Astrocyte (in vitro differentiated cells and primary cell): ENCODE measurements around the gene SLIT3. TPM values are rescaled to one million over a fixed set of nuclear protein-coding genes. Genes with fewer than 3 reads are reported as not detected.

Source experiments
- DNase-seq: peaks from one replicate; pipeline ENCODE4 v3.0.0-alpha.2; 2010; ENCODE audit warnings: low read depth
- FAIRE-seq: peaks from 2 replicates; lab custom pipeline; 2011; peaks lifted over from hg19 to GRCh38; lab: Jason Lieb, UNC
- H2AFZ ChIP-seq: 2 replicates; pipeline ENCODE4 v1.6.0; 2012; ENCODE audit warnings: low read depth, low read length, inconsistent platforms
- H3K27ac ChIP-seq: 2 replicates; pipeline ENCODE4 v1.5.1; 2011; ENCODE audit warnings: low read depth, low read length, inconsistent platforms
- H3K27me3 ChIP-seq: 2 replicates; pipeline ENCODE4 v1.6.0; 2011; ENCODE audit warnings: low read length, inconsistent platforms; ENCODE audit not compliant: insufficient read depth
- H3K36me3 ChIP-seq: 2 replicates; pipeline ENCODE4 v1.5.1; 2011; ENCODE audit warnings: low read length, inconsistent platforms; ENCODE audit not compliant: insufficient read depth
- H3K4me1 ChIP-seq: 2 replicates; pipeline ENCODE4 v1.5.1; 2011; ENCODE audit warnings: low read length, inconsistent platforms; ENCODE audit not compliant: insufficient read depth
- H3K4me2 ChIP-seq: 2 replicates; pipeline ENCODE4 v1.6.0; 2012; ENCODE audit warnings: low read length, inconsistent platforms
- H3K4me3 ChIP-seq: 2 replicates; pipeline ENCODE4 v1.5.1; 2011; ENCODE audit warnings: low read depth, mild to moderate bottlenecking, low read length, inconsistent platforms; ENCODE audit not compliant: insufficient read depth
- H3K79me2 ChIP-seq: 2 replicates; pipeline ENCODE4 v1.6.0; 2012; ENCODE audit warnings: mild to moderate bottlenecking, low read length, inconsistent platforms; ENCODE audit not compliant: insufficient read depth
- H3K9ac ChIP-seq: 2 replicates; pipeline ENCODE4 v1.6.0; 2012; ENCODE audit warnings: mild to moderate bottlenecking, low read length, inconsistent platforms
- H3K9me3 ChIP-seq: 2 replicates; pipeline ENCODE4 v1.5.1; 2012; ENCODE audit warnings: low read depth, mild to moderate bottlenecking, low read length, inconsistent platforms; ENCODE audit not compliant: insufficient read depth
- H4K20me1 ChIP-seq: 2 replicates; pipeline ENCODE4 v1.6.0; 2012; ENCODE audit warnings: low read length, inconsistent platforms; ENCODE audit not compliant: insufficient read depth
- H3K27ac Mint-ChIP-seq: one replicate; pipeline ENCODE4 v1.8.0; 2021; ENCODE audit warnings: mild to moderate bottlenecking, mixed read lengths; ENCODE audit not compliant: unreplicated experiment
- H3K27me3 Mint-ChIP-seq: one replicate; pipeline ENCODE4 v1.8.0; 2021; ENCODE audit warnings: low read depth, mixed read lengths; ENCODE audit not compliant: unreplicated experiment
- H3K36me3 Mint-ChIP-seq: one replicate; pipeline ENCODE4 v1.8.0; 2021; ENCODE audit warnings: low read depth, mixed read lengths; ENCODE audit not compliant: unreplicated experiment
- H3K4me1 Mint-ChIP-seq: one replicate; pipeline ENCODE4 v1.8.0; 2021; ENCODE audit warnings: low read depth, mixed read lengths; ENCODE audit not compliant: unreplicated experiment
- H3K4me3 Mint-ChIP-seq: one replicate; pipeline ENCODE4 v1.8.0; 2021; ENCODE audit warnings: mild to moderate bottlenecking, moderate library complexity, mixed read lengths; ENCODE audit not compliant: unreplicated experiment
- H3K9me3 Mint-ChIP-seq: one replicate; pipeline ENCODE4 v1.8.0; 2021; ENCODE audit warnings: mild to moderate bottlenecking, mixed read lengths; ENCODE audit not compliant: unreplicated experiment
- EZH2 ChIP-seq: IDR thresholded peaks from 2 replicates; pipeline ENCODE4 v1.6.1; 2012; ENCODE audit warnings: mild to moderate bottlenecking, low read length, inconsistent platforms; ENCODE audit not compliant: insufficient read depth
- total RNA-seq: library from RNA; stranded (reverse); gene quantifications from 2 replicates; pipeline ENCODE4 v1.2.1, GENCODE V29; 2021
- TF ChIP-seq, protein P1 (sequence below): IDR thresholded peaks from 2 replicates; pipeline ENCODE4 v1.5.1; 2011; ENCODE audit warnings: low read depth, mild to moderate bottlenecking, inconsistent platforms, low read length, moderate library complexity; ENCODE audit not compliant: insufficient read depth

Gene SLIT3
- total RNA-seq, 1 donor from 2014 or later, result 20.7 TPM

DNA sequence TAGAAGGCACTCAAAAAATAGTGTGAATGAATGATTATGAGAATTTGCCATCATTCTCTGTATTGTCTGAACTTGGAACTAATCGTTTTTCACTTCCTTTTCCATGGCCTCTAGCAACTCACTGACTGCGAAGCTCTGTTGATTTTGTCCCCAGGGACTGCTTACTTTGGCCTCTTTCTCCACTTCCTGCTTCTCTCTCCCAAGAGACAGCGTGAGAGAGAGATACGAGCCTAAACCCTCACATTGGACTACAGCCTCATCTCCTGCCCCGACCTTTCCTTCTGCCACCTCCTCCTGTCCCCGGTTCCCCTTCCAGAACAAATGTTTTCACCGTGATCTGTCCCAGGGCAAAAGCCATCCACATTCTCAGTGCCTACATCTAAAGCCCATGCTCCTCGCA, 421.0 kb downstream of the SLIT3 start:
- no peaks in the 10 kb centered on the region for H4K20me1 ChIP-seq
- Mint-ChIP-seq H3K36me3 (no peaks in the 10 kb centered on the region), H3K4me1 (peaks cover 16% of the 10 kb centered on the region), H3K9me3 (no peaks in the 10 kb centered on the region), H3K4me3 (no peak overlapping the region), H3K27ac (no peak overlapping the region), H3K27me3 (peaks cover 7% of the 10 kb centered on the region)
- FAIRE-seq, result no peak
- TF ChIP-seq, protein P1, sequence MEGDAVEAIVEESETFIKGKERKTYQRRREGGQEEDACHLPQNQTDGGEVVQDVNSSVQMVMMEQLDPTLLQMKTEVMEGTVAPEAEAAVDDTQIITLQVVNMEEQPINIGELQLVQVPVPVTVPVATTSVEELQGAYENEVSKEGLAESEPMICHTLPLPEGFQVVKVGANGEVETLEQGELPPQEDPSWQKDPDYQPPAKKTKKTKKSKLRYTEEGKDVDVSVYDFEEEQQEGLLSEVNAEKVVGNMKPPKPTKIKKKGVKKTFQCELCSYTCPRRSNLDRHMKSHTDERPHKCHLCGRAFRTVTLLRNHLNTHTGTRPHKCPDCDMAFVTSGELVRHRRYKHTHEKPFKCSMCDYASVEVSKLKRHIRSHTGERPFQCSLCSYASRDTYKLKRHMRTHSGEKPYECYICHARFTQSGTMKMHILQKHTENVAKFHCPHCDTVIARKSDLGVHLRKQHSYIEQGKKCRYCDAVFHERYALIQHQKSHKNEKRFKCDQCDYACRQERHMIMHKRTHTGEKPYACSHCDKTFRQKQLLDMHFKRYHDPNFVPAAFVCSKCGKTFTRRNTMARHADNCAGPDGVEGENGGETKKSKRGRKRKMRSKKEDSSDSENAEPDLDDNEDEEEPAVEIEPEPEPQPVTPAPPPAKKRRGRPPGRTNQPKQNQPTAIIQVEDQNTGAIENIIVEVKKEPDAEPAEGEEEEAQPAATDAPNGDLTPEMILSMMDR, result no peak
- no peak for TF ChIP-seq EZH2
- no peaks in the 10 kb centered on the region for H3K36me3 ChIP-seq
- no peak for DNase-seq
- no peaks in the 10 kb centered on the region for H3K79me2 ChIP-seq
- H3K27me3 ChIP-seq, result peaks cover 3% of the 10 kb centered on the region
- H3K9me3 ChIP-seq, result no peaks in the 10 kb centered on the region
- H3K9ac ChIP-seq, result no peak overlapping the region
- no peaks in the 10 kb centered on the region for H3K4me1 ChIP-seq
- peak overlapping the region; percentile 11 for H3K4me2 ChIP-seq
- H3K27ac ChIP-seq, result no peak overlapping the region
- H3K4me3 ChIP-seq, result no peak overlapping the region
- H2AFZ ChIP-seq, result no peak overlapping the region

DNA sequence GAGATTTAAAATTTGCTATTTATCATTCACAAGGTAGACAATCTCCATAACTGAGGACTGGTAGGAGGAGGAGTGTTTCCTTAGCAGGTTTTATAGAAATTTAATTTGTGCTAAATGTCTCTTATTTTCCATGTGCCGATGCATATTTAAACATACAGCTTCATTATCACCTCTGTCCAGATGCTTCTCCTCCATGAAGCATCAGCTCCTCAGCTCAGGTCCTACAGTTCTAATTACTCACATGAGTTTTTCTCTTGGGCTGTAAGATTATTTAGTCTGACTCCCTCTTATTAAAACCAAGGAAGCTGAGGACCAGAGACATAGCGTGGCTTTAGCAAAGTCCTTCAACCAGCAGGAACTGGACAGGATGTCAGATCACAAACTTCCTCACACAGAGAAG, 421.6 kb downstream of the SLIT3 start:
- DNase-seq (no peak), FAIRE-seq (no peak)
- peaks cover 17% of the 10 kb centered on the region for H3K4me1 Mint-ChIP-seq
- H3K79me2 ChIP-seq, result no peaks in the 10 kb centered on the region
- H3K27ac Mint-ChIP-seq, result no peak overlapping the region
- H3K9ac ChIP-seq, result no peak overlapping the region
- no peaks in the 10 kb centered on the region for H3K4me1 ChIP-seq
- H3K4me3 ChIP-seq, result no peak overlapping the region
- H2AFZ ChIP-seq, result no peak overlapping the region
- H4K20me1 ChIP-seq, result no peaks in the 10 kb centered on the region
- H3K36me3 Mint-ChIP-seq, result no peaks in the 10 kb centered on the region
- H3K27ac ChIP-seq, result no peak overlapping the region
- H3K27me3 ChIP-seq, result peaks cover 3% of the 10 kb centered on the region
- H3K36me3 ChIP-seq, result no peaks in the 10 kb centered on the region
- no peak overlapping the region for H3K4me3 Mint-ChIP-seq
- no peaks in the 10 kb centered on the region for H3K9me3 Mint-ChIP-seq
- TF ChIP-seq, protein P1, result no peak
- no peak for TF ChIP-seq EZH2
- no peaks in the 10 kb centered on the region for H3K9me3 ChIP-seq
- peaks cover 7% of the 10 kb centered on the region for H3K27me3 Mint-ChIP-seq
- no peak overlapping the region for H3K4me2 ChIP-seq

DNA sequence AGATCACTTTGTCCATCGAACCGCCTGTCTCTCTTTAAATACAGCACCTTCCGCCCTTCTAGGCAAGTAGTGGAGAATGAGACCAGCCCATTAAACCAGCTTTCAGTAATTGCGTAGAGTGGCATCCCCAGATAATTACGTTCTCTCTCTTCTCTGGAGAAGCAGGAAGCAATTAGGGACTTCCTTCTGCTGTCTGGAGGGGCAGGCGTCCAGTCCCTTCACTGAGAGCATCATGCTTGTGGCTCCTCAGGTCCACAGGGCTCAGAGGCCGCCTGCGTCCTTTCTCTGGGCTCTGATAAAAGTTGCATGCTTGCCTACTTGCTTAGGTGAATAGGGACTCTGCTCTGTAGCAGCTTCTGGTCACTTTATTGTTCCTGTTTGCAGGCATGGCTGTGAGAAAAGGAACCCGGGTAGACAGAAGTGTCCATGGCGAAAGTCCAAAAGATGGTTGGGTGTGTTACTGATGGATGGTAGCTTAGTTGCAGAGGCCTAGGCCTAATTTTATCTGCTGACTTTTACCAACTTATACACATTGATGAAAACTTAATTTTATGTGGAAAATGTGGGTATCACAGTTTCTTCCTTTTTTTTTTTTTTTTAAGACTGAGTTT, 422.7 kb downstream of the SLIT3 start:
- Mint-ChIP-seq H3K27me3 (peaks cover 7% of the 10 kb centered on the region), H3K27ac (no peak overlapping the region), H3K4me1 (peaks cover 17% of the 10 kb centered on the region), H3K36me3 (no peaks in the 10 kb centered on the region), H3K9me3 (no peaks in the 10 kb centered on the region), H3K4me3 (no peak overlapping the region)
- Histone ChIP-seq H3K27me3 (peaks cover 3% of the 10 kb centered on the region), H2AFZ (no peak overlapping the region), H3K79me2 (no peaks in the 10 kb centered on the region), H3K4me2 (no peak overlapping the region), H3K27ac (no peak overlapping the region), H3K4me3 (no peak overlapping the region), H3K9me3 (no peaks in the 10 kb centered on the region), H4K20me1 (no peaks in the 10 kb centered on the region), H3K4me1 (no peaks in the 10 kb centered on the region), H3K9ac (no peak overlapping the region), H3K36me3 (no peaks in the 10 kb centered on the region)
- DNase-seq, result no peak
- no peak for FAIRE-seq
- TF ChIP-seq, protein P1, result no peak
- TF ChIP-seq EZH2, result no peak
